HG02973 (cell line): Measurements from ENCODE around the gene AQP7.
"Not testable (repeated sequence)": the region's sequence is repeated elsewhere in the genome, so short reads cannot be mapped to it uniquely, and the experiment has no call there.

ENCODE experiments used
- ATAC-seq: cut with Tn5 transposase; IDR thresholded peaks from one replicate; pipeline ENCODE4 v1.9.1; 2021; ENCODE audit warnings: moderate library complexity; ENCODE audit not compliant: unreplicated experiment

AQP7 gene

DNA sequence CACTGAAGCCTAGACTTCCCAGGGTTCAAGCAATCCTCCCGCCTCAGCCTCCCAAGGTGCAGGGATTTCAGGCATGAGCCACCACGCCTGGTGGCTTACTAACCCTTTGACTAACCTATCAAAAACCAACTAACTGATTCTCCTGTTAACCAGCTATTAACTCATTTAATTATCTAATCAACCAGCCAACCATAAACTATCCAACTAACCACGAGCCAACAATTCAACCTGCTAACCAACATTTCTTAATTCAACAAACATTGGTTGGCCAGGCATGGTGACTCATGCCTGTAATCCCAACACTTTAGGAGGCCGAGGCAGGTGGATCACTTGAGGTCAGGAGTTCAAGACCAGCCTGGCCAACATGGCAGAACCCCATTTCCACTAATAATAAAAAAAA, 3.3 kb downstream of the AQP7 start:
- ATAC-seq = not testable (repeated sequence)

GRCh38 chr9:33397801-33398200, 4.6 kb downstream of the AQP7 start:
- ATAC-seq = not testable (repeated sequence)

DNA sequence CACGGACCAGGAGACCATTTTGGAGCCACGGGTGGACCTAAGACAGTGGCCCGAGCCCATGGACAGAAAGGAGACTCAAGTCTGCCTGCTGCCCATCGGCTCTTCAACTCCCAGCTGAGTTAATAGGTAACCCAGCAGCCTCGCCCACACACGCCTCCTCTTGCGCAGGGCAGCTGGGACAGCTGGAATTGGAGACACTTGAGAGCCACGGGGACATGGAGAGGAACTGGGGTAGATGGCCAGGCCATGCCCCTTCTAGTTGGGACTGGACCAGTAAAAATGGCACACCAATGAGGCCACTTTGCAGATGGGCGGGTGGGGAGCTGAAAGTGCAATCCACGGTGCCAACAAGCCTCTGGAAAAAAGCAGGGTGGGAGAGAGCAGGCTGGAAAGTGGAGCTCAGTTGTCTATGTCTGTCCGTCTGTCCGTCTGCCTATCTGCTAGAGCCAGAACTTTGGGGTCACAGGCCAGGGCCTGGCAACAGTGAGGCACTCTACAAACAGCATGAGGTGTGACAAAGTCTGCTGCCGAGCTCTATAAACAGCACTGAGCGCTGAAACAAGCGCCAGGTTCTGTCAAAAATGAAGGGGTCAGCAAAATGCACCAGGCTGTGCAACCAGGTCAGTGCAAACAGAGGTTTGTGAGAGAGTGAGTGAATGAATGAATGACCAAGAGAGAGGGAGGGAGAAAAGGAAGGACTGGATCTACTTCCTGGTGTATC, 7.0 kb downstream of the AQP7 start:
- not testable (repeated sequence) for ATAC-seq

DNA sequence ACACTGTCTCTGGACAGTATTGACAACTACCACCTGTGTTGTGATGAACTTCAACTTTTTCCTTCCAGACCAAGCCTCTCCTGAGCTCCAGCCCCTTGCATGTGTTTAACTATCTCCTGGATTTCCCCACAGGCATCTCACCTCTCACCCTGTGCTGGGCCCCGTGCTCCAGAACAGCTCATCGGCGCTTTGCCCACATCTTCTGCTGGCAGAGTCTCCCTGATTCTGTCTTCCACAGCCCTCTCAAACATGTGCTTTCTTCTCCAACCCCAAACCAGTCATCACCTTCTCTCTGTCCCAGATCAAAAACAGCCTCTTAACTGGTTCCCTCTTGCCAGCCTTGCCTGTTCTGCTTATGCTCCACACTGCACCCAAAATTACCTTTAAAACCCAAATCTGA, 8.4 kb downstream of the AQP7 start:
- not testable (repeated sequence) for ATAC-seq

- ATAC-seq = no peak
Measured at GRCh38 chr9:33393581-33393980, 8.8 kb downstream of the AQP7 start.

DNA sequence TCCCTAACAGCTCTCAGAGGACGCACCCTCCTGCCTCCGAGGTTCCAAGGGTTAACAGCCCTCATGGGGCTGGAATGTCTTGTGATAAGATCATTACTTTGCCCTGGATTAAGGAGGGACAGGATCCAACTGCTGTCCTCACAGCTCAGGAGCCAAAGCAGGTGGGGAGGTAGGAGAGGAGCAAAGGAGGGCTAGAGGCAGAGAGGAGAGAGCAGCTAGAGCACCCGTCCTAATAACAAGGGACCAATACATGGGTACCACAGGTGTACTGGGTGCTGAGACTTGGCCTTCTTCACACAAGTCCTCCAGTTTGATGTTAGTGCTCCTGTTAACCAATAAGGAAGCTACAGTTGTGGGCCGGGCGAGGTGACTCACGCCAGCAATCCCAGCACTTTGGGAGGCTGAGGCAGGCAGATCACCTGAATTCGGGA, 9.8 kb downstream of the AQP7 start:
- not testable (repeated sequence) for ATAC-seq

GRCh38 chr9:33391111-33391771, 11.1 kb downstream of the AQP7 start:
- not testable (repeated sequence) for ATAC-seq

- no peak for ATAC-seq
Measured at GRCh38 chr9:33388110-33388994, 14.0 kb downstream of the AQP7 start.

- not testable (repeated sequence) for ATAC-seq
Measured at GRCh38 chr9:33386998-33387397, 15.4 kb downstream of the AQP7 start.

- not testable (repeated sequence) for ATAC-seq
Measured at GRCh38 chr9:33386641-33386996, 15.7 kb downstream of the AQP7 start.

- not testable (repeated sequence) for ATAC-seq
Measured at GRCh38 chr9:33385979-33386640, 16.3 kb downstream of the AQP7 start.

DNA sequence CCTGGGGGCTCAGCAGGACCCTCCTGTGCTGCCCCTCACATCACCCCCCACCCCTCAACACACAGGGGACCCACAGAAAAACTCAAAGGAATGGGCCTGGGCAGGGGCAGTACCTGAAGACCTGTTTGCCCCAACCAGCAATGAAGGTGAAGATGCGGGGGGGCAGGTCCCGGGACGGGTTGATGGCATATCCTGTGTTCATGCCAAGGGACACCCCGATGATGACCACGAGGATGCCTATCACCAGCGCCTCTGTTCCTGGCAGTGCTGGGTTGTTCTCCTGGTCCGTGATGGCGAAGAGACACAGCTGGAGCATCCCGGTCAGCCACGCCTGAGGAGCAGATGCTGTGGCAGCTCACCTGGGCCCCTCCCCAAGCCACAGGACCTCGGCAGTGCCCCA, 16.8 kb downstream of the AQP7 start:
- ATAC-seq = not testable (repeated sequence)

GRCh38 chr9:33383396-33383795, 19.0 kb downstream of the AQP7 start:
- not testable (repeated sequence) for ATAC-seq

GRCh38 chr9:33382397-33382796, 20.0 kb downstream of the AQP7 start:
- not testable (repeated sequence) for ATAC-seq

DNA sequence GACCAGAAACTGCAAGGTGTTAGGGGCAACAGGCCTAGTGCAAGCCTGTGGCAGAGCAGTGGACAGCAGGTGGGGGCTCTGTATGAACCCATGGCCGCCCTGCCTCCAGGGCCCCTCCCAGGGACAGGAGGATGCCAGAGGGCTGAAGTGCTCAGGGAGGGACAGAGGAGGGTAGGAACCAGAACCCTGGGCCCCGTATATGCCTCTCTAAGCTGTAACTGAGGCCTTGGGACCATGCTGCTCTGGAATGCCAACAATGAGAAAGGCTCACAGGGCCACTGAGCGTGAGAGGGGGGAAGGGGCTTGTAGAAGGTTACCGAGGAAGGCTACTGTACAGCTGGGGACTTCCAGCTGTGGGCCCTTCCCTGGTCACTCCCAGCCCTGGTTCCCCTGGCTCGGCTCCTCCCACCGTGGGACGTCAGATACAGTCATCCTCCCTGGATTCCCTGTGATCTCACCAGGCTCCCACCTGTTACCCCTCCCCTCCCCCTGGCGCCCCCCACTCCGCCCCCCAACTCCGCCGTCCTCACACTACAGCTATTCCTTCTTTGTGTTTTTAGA, 21.1 kb downstream of the AQP7 start:
- no peak for ATAC-seq

GRCh38 chr9:33380390-33381094, 21.8 kb downstream of the AQP7 start:
- ATAC-seq = no peak

GRCh38 chr9:33379666-33380389, 22.5 kb downstream of the AQP7 start:
- ATAC-seq = no peak

GRCh38 chr9:33378121-33378795, 24.1 kb downstream of the AQP7 start:
- ATAC-seq = no peak
